ENCODE data around the gene ENTPD8. TPM values are rescaled to one million over a fixed set of nuclear protein-coding genes. Genes with fewer than 3 reads are reported as not detected.

The ENTPD8 gene
- total and polyA plus RNA-seq, 2 of the 13 experiments (the other 11 are each of a cell fraction or from before 2014, with no cell fraction given), result 0.26 to 0.44 TPM

GRCh38 chr9:137435980-137436760 lies 5.0 kb downstream of the ENTPD8 start (continued):
- no peak for TF ChIP-seq NCOA1 (CRISPR knock-in tag; IDR thresholded peaks at IDR 0.05)
- no peak for TF ChIP-seq ZNF362 (CRISPR knock-in tag; IDR thresholded peaks at IDR 0.05; ENCODE audit: borderline replicate concordance)
- TF ChIP-seq ZNF530 (CRISPR knock-in tag; IDR thresholded peaks at IDR 0.05; ENCODE audit: low read depth), result no peak
- no peak for TF ChIP-seq CBX2 (IDR thresholded peaks at IDR 0.05; ENCODE audit: low read depth, low read length)
- no peak for TF ChIP-seq CBX2 (CRISPR knock-in tag; IDR thresholded peaks at IDR 0.05; ENCODE audit: low read depth)
- 0 out of 2 replicates have a peak, but pooled peaks have one; percentile 42 for TF ChIP-seq POLR2G (IDR thresholded peaks at IDR 0.05; ENCODE audit: low read depth, low read length)
- no peak for TF ChIP-seq HOXA9 (CRISPR knock-in tag; IDR thresholded peaks at IDR 0.05; ENCODE audit: borderline replicate concordance)
- TF ChIP-seq, protein P1, sequence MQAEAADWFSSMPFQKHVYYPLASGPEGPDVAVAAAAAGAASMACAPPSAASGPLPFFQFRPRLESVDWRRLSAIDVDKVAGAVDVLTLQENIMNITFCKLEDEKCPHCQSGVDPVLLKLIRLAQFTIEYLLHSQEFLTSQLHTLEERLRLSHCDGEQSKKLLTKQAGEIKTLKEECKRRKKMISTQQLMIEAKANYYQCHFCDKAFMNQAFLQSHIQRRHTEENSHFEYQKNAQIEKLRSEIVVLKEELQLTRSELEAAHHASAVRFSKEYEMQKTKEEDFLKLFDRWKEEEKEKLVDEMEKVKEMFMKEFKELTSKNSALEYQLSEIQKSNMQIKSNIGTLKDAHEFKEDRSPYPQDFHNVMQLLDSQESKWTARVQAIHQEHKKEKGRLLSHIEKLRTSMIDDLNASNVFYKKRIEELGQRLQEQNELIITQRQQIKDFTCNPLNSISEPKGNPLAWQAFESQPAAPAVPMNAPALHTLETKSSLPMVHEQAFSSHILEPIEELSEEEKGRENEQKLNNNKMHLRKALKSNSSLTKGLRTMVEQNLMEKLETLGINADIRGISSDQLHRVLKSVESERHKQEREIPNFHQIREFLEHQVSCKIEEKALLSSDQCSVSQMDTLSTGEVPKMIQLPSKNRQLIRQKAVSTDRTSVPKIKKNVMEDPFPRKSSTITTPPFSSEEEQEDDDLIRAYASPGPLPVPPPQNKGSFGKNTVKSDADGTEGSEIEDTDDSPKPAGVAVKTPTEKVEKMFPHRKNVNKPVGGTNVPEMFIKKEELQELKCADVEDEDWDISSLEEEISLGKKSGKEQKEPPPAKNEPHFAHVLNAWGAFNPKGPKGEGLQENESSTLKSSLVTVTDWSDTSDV (CRISPR knock-in tag; IDR thresholded peaks at IDR 0.05), result no peak
- TF ChIP-seq ZNF777 (CRISPR knock-in tag; IDR thresholded peaks at IDR 0.05), result no peak
- no peak for TF ChIP-seq U2AF1 (optimal IDR thresholded peaks at IDR 0.05; ENCODE audit: low read depth, low read length)
- TF ChIP-seq SPEN (CRISPR knock-in tag; IDR thresholded peaks at IDR 0.05; ENCODE audit: low read depth), result no peak
- TF ChIP-seq SALL2 (CRISPR knock-in tag; IDR thresholded peaks at IDR 0.05), result no peak
- TF ChIP-seq ZBTB7B (CRISPR knock-in tag; IDR thresholded peaks at IDR 0.05), result no peak
- no peak for TF ChIP-seq CHD4 (IDR thresholded peaks at IDR 0.05; ENCODE audit: borderline replicate concordance, low read length)
- TF ChIP-seq, protein P2, sequence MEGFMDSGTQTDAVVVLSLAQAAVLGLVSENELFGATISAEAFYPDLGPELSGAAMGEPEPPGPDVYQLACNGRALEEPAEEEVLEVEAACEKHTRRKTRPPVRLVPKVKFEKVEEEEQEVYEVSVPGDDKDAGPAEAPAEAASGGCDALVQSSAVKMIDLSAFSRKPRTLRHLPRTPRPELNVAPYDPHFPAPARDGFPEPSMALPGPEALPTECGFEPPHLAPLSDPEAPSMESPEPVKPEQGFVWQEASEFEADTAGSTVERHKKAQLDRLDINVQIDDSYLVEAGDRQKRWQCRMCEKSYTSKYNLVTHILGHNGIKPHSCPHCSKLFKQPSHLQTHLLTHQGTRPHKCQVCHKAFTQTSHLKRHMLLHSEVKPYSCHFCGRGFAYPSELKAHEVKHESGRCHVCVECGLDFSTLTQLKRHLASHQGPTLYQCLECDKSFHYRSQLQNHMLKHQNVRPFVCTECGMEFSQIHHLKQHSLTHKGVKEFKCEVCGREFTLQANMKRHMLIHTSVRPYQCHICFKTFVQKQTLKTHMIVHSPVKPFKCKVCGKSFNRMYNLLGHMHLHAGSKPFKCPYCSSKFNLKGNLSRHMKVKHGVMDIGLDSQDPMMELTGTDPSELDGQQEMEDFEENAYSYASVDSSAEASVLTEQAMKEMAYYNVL (CRISPR knock-in tag; IDR thresholded peaks at IDR 0.05; ENCODE audit: borderline replicate concordance), result no peak
- no peak for TF ChIP-seq PLRG1 (conservative IDR thresholded peaks at IDR 0.05)
- TF ChIP-seq ZFP82 (CRISPR knock-in tag; IDR thresholded peaks at IDR 0.05; ENCODE audit: borderline replicate concordance), result no peak
- no peak for TF ChIP-seq ZNF788 (CRISPR knock-in tag; IDR thresholded peaks at IDR 0.05; ENCODE audit: borderline replicate concordance)
- TF ChIP-seq SMARCC2 (IDR thresholded peaks at IDR 0.05), result no peak
- no peak for TF ChIP-seq NCOR1 (IDR thresholded peaks at IDR 0.05; ENCODE audit: borderline replicate concordance, low read length)
- TF ChIP-seq ZBTB20 (CRISPR knock-in tag; IDR thresholded peaks at IDR 0.05; ENCODE audit: borderline replicate concordance, low read depth), result no peak
- no peak for TF ChIP-seq HOXA7 (CRISPR knock-in tag; IDR thresholded peaks at IDR 0.05)
